ENCODE measurements around the gene DAD1.

GRCh38 chr14:22546722-22547071 is 42.3 kb downstream of the DAD1 start:
- TF ChIP-seq, protein P1, sequence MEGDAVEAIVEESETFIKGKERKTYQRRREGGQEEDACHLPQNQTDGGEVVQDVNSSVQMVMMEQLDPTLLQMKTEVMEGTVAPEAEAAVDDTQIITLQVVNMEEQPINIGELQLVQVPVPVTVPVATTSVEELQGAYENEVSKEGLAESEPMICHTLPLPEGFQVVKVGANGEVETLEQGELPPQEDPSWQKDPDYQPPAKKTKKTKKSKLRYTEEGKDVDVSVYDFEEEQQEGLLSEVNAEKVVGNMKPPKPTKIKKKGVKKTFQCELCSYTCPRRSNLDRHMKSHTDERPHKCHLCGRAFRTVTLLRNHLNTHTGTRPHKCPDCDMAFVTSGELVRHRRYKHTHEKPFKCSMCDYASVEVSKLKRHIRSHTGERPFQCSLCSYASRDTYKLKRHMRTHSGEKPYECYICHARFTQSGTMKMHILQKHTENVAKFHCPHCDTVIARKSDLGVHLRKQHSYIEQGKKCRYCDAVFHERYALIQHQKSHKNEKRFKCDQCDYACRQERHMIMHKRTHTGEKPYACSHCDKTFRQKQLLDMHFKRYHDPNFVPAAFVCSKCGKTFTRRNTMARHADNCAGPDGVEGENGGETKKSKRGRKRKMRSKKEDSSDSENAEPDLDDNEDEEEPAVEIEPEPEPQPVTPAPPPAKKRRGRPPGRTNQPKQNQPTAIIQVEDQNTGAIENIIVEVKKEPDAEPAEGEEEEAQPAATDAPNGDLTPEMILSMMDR (IDR thresholded peaks at IDR 0.05; ENCODE audit: low read depth, low read length), result no peak
- no peak for TF ChIP-seq EZH2phosphoT487 (IDR thresholded peaks at IDR 0.05; ENCODE audit: low read depth)
